DND-41 (cell line): ENCODE data around the gene INSYN2A.

Experiments used
- ATAC-seq: fragments of 200-7000 bp; cut with Tn5 transposase; 3 replicates; pipeline ENCODE4 v1.9.1; 2021; ENCODE audit warnings: low read depth; ENCODE audit not compliant: insufficient read depth
- DNase-seq: peaks from one replicate; pipeline ENCODE4 v3.0.0-alpha.2; 2020
- H2AFZ ChIP-seq: 2 replicates; pipeline ENCODE4 v1.6.0; 2012; ENCODE audit warnings: low read depth, low read length
- H3K27ac ChIP-seq: 2 replicates; pipeline ENCODE4 v1.5.1; 2012; ENCODE audit warnings: low read length, inconsistent platforms
- H3K27me3 ChIP-seq: fragments of 200-600 bp; sonication (generic); 2 replicates; pipeline ENCODE4 v1.6.0; 2012; ENCODE audit warnings: low read length, mild to moderate bottlenecking, inconsistent platforms; ENCODE audit not compliant: insufficient read depth, poor library complexity
- H3K36me3 ChIP-seq: 2 replicates; pipeline ENCODE4 v1.5.1; 2012; ENCODE audit warnings: low read length, inconsistent platforms; ENCODE audit not compliant: insufficient read depth
- H3K4me1 ChIP-seq: 2 replicates; pipeline ENCODE4 v1.5.1; 2012; ENCODE audit warnings: mild to moderate bottlenecking, low read length; ENCODE audit not compliant: insufficient read depth
- H3K4me2 ChIP-seq: 2 replicates; pipeline ENCODE4 v1.6.0; 2012; ENCODE audit warnings: mild to moderate bottlenecking, moderate library complexity, low read length, inconsistent platforms; ENCODE audit not compliant: insufficient read depth
- H3K4me3 ChIP-seq, 2 experiments: fragments of 200-600 bp in 1 of 2; shearing (Covaris generic) in 1 of 2; 2 replicates each; pipeline ENCODE4 v1.5.1; 2012 to 2016; ENCODE audit warnings: inconsistent platforms in 2 of 2, low read length in 2 of 2, mild to moderate bottlenecking in 2 of 2, low read depth in 1 of 2, moderate library complexity in 1 of 2
- H3K79me2 ChIP-seq: 2 replicates; pipeline ENCODE4 v1.6.0; 2012; ENCODE audit warnings: low read length, inconsistent platforms; ENCODE audit not compliant: insufficient read depth
- H3K9ac ChIP-seq: 2 replicates; pipeline ENCODE4 v1.6.0; 2012; ENCODE audit warnings: low read depth, mild to moderate bottlenecking, inconsistent platforms, low read length, moderate library complexity
- H3K9me3 ChIP-seq: 2 replicates; pipeline ENCODE4 v1.5.1; 2012; ENCODE audit warnings: low read length, moderate library complexity, mild to moderate bottlenecking, inconsistent platforms; ENCODE audit not compliant: insufficient read depth, severe bottlenecking
- H4K20me1 ChIP-seq: 2 replicates; pipeline ENCODE4 v1.6.0; 2012; ENCODE audit warnings: low read length; ENCODE audit not compliant: insufficient read depth
- EZH2 ChIP-seq: IDR thresholded peaks from 3 replicates; pipeline ENCODE4 v1.6.1; 2012; ENCODE audit warnings: borderline replicate concordance, low read depth, mild to moderate bottlenecking, moderate library complexity, low read length, inconsistent platforms; ENCODE audit not compliant: severe bottlenecking
- TF ChIP-seq, protein P1 (sequence below): IDR thresholded peaks from 2 replicates; pipeline ENCODE4 v1.5.1; 2012; ENCODE audit warnings: borderline replicate concordance, low read length, moderate library complexity, mild to moderate bottlenecking; ENCODE audit not compliant: poor library complexity, severe bottlenecking; ENCODE audit errors: extremely low read depth

Gene INSYN2A

GRCh38 chr10:127207081-127207480 is 10.7 kb upstream of the INSYN2A start:
- ATAC-seq: no peak
- H3K4me3 ChIP-seq: no peak overlapping the region
- TF ChIP-seq EZH2: no peak
- TF ChIP-seq, protein P1, sequence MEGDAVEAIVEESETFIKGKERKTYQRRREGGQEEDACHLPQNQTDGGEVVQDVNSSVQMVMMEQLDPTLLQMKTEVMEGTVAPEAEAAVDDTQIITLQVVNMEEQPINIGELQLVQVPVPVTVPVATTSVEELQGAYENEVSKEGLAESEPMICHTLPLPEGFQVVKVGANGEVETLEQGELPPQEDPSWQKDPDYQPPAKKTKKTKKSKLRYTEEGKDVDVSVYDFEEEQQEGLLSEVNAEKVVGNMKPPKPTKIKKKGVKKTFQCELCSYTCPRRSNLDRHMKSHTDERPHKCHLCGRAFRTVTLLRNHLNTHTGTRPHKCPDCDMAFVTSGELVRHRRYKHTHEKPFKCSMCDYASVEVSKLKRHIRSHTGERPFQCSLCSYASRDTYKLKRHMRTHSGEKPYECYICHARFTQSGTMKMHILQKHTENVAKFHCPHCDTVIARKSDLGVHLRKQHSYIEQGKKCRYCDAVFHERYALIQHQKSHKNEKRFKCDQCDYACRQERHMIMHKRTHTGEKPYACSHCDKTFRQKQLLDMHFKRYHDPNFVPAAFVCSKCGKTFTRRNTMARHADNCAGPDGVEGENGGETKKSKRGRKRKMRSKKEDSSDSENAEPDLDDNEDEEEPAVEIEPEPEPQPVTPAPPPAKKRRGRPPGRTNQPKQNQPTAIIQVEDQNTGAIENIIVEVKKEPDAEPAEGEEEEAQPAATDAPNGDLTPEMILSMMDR: no peak

GRCh38 chr10:127203067-127203466 is 6.7 kb upstream of the INSYN2A start:
- Histone ChIP-seq H2AFZ (no peak overlapping the region), H3K27ac (no peak overlapping the region), H3K27me3 (no peaks in the 10 kb centered on the region), H3K79me2 (no peaks in the 10 kb centered on the region), H3K4me3 (no peak overlapping the region), H3K9ac (no peak overlapping the region), H3K4me2 (no peak overlapping the region), H4K20me1 (no peaks in the 10 kb centered on the region), H3K9me3 (no peaks in the 10 kb centered on the region), H3K4me1 (no peaks in the 10 kb centered on the region), H3K36me3 (no peaks in the 10 kb centered on the region)
- TF ChIP-seq, protein P1: no peak
- TF ChIP-seq EZH2: no peak
- ATAC-seq (no peak), DNase-seq (no peak)

More at GRCh38 chr10:127207081-127207480, 10.7 kb upstream of the INSYN2A start:
- Histone ChIP-seq H3K9ac (no peak overlapping the region), H3K27ac (no peak overlapping the region), H2AFZ (no peak overlapping the region), H3K79me2 (no peaks in the 10 kb centered on the region), H3K4me2 (no peak overlapping the region), H3K36me3 (no peaks in the 10 kb centered on the region), H4K20me1 (no peaks in the 10 kb centered on the region), H3K9me3 (no peaks in the 10 kb centered on the region), H3K27me3 (no peaks in the 10 kb centered on the region), H3K4me1 (no peaks in the 10 kb centered on the region)
- DNase-seq: no peak

DNA sequence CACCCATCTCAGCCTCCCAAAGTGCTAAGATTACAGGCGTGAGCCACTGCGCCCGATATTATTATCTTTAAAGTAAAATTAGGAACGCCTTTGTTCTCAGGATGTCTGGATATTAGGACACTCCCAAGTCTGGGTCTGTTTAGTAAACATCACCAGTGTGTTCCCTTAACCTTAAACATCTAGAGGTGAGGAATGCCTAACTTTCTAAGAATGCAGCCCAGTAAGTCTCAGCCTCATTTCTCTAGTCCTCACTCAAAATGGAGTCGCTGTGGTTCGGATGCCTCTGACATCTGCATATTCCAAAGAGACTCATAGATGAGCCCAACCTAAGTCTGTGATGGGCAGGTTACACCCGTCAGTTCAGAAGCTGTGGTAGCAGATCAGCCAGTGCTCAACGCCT is 4.3 kb upstream of the INSYN2A start:
- no peaks in the 10 kb centered on the region for H3K36me3 ChIP-seq
- TF ChIP-seq, protein P1: no peak
- TF ChIP-seq EZH2: no peak
- no peak overlapping the region for H3K9ac ChIP-seq
- no peaks in the 10 kb centered on the region for H3K4me1 ChIP-seq
- no peaks in the 10 kb centered on the region for H4K20me1 ChIP-seq
- ATAC-seq (no peak), DNase-seq (no peak)
- H2AFZ ChIP-seq: no peak overlapping the region
- H3K27me3 ChIP-seq: no peaks in the 10 kb centered on the region
- H3K9me3 ChIP-seq: no peaks in the 10 kb centered on the region
- no peak overlapping the region for H3K27ac ChIP-seq
- no peak overlapping the region for H3K4me3 ChIP-seq
- H3K79me2 ChIP-seq: no peaks in the 10 kb centered on the region
- no peak overlapping the region for H3K4me2 ChIP-seq

DNA sequence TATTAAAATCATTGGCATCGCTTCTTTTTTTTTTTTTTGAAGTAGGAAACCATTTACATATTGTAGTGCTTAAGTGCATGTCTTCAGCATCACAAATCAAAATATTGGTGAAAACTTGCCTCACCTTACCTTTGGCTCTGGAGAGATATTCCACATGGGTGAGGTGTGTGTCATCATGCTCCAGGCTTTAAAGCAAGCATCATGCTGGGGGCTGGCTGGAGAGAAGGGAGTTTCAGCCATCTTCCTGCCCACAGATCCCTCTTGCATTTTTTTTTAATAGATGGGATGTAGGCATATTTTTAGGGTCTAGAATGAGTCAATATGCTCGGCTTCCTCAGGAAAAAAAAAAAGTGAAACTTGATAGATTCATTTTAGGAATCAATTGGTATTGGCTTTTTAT is 2.3 kb upstream of the INSYN2A start:
- Histone ChIP-seq H3K27ac (no peak overlapping the region), H4K20me1 (no peaks in the 10 kb centered on the region), H3K9me3 (no peaks in the 10 kb centered on the region), H3K27me3 (no peaks in the 10 kb centered on the region), H3K9ac (no peak overlapping the region), H3K4me3 (no peak overlapping the region), H3K79me2 (no peaks in the 10 kb centered on the region), H3K36me3 (no peaks in the 10 kb centered on the region), H3K4me1 (no peaks in the 10 kb centered on the region), H3K4me2 (no peak overlapping the region), H2AFZ (no peak overlapping the region)
- ATAC-seq (no peak), DNase-seq (no peak)
- TF ChIP-seq, protein P1: no peak
- no peak for TF ChIP-seq EZH2
